MM.1S (cell line): ENCODE data around the gene SMPD3.

Experiments
- DNase-seq: peaks from one replicate; pipeline ENCODE4 v3.0.0-alpha.2; 2015
- H2AFZ ChIP-seq: fragments of 300-600 bp; sonication (generic); 2 replicates; pipeline ENCODE4 v1.6.0; 2016; ENCODE audit warnings: antibody characterized with exemption, low read length
- H3F3A ChIP-seq: fragments of 300-600 bp; sonication (generic); 2 replicates; pipeline ENCODE4 v1.6.1; 2016; ENCODE audit warnings: mild to moderate bottlenecking, antibody characterized with exemption, low read length, moderate library complexity, mixed read lengths; ENCODE audit not compliant: insufficient read depth
- H3K27ac ChIP-seq: fragments of 300-600 bp; sonication (generic); 2 replicates; pipeline ENCODE4 v1.5.1; 2016; ENCODE audit warnings: mild to moderate bottlenecking, low read length
- H3K27me3 ChIP-seq: fragments of 300-600 bp; sonication (generic); replicated peaks from 2 replicates; pipeline ENCODE4 v1.6.0; 2016; ENCODE audit warnings: low read length; ENCODE audit not compliant: insufficient read depth
- H3K36me3 ChIP-seq: fragments of 300-600 bp; sonication (generic); replicated peaks from 2 replicates; pipeline ENCODE4 v1.6.1; 2016; ENCODE audit warnings: mild to moderate bottlenecking, low read length, mixed read lengths; ENCODE audit not compliant: insufficient read depth
- H3K4me1 ChIP-seq: fragments of 300-600 bp; sonication (generic); 2 replicates; pipeline ENCODE4 v1.6.1; 2016; ENCODE audit warnings: low read length, mixed read lengths
- H3K4me2 ChIP-seq: fragments of 300-600 bp; sonication (generic); 2 replicates; pipeline ENCODE4 v1.6.0; 2016; ENCODE audit warnings: low read depth, low read length
- H3K4me3 ChIP-seq: fragments of 300-600 bp; sonication (generic); 2 replicates; pipeline ENCODE4 v1.5.1; 2016; ENCODE audit warnings: low read length, mixed read lengths
- H3K79me2 ChIP-seq: fragments of 300-600 bp; sonication (generic); 2 replicates; pipeline ENCODE4 v1.6.1; 2016; ENCODE audit warnings: mixed run types, low read length, mixed read lengths
- H3K9ac ChIP-seq: fragments of 300-600 bp; sonication (generic); 2 replicates; pipeline ENCODE4 v1.6.1; 2016; ENCODE audit warnings: low read length, mixed read lengths
- H3K9me2 ChIP-seq: fragments of 300-600 bp; sonication (generic); replicated peaks from 2 replicates; pipeline ENCODE4 v1.6.1; 2016; ENCODE audit warnings: mild to moderate bottlenecking, low read length, mixed read lengths; ENCODE audit not compliant: insufficient read depth
- H3K9me3 ChIP-seq: fragments of 300-600 bp; sonication (generic); replicated peaks from 2 replicates; pipeline ENCODE4 v1.6.1; 2016; ENCODE audit warnings: mild to moderate bottlenecking, low read length, mixed read lengths; ENCODE audit not compliant: insufficient read depth
- H4K20me1 ChIP-seq: fragments of 300-600 bp; sonication (generic); 2 replicates; pipeline ENCODE4 v1.6.1; 2016; ENCODE audit warnings: mild to moderate bottlenecking, low read length, moderate library complexity, mixed read lengths; ENCODE audit not compliant: insufficient read depth
- EZH2 ChIP-seq: fragments of 300-600 bp; sonication (generic); optimal IDR thresholded peaks from 2 replicates; pipeline ENCODE3; 2017; ENCODE audit warnings: low read depth, mild to moderate bottlenecking, antibody characterized with exemption, low read length, mixed read lengths
- EZH2phosphoT487 ChIP-seq: fragments of 300-600 bp; sonication (generic); IDR thresholded peaks from 2 replicates; pipeline ENCODE4 v1.6.1; 2018; ENCODE audit warnings: antibody characterized with exemption, low read length
- TF ChIP-seq, protein P1 (sequence below): fragments of 300-600 bp; sonication (generic); IDR thresholded peaks from 2 replicates; pipeline ENCODE4 v1.5.1; 2016; ENCODE audit warnings: antibody characterized with exemption, low read length, mixed read lengths

The SMPD3 gene

GRCh38 chr16:68478526-68479250, 30.4 kb upstream of the SMPD3 start:
- Histone ChIP-seq H3K4me2 (no peak overlapping the region), H3K4me3 (no peak overlapping the region), H3K79me2 (no peaks in the 10 kb centered on the region), H3F3A (no peaks in the 10 kb centered on the region), H3K27ac (peak overlapping the region; percentile 19; the same call in 1 of the 2 replicates), H2AFZ (no peak overlapping the region), H3K9me3 (no peaks in the 10 kb centered on the region), H3K9ac (no peak overlapping the region), H4K20me1 (no peaks in the 10 kb centered on the region), H3K4me1 (peaks cover 18% of the 10 kb centered on the region), H3K36me3 (no peaks in the 10 kb centered on the region), H3K27me3 (no peaks in the 10 kb centered on the region), H3K9me2 (no peaks in the 10 kb centered on the region)
- no peak for DNase-seq
- TF ChIP-seq, protein P1, sequence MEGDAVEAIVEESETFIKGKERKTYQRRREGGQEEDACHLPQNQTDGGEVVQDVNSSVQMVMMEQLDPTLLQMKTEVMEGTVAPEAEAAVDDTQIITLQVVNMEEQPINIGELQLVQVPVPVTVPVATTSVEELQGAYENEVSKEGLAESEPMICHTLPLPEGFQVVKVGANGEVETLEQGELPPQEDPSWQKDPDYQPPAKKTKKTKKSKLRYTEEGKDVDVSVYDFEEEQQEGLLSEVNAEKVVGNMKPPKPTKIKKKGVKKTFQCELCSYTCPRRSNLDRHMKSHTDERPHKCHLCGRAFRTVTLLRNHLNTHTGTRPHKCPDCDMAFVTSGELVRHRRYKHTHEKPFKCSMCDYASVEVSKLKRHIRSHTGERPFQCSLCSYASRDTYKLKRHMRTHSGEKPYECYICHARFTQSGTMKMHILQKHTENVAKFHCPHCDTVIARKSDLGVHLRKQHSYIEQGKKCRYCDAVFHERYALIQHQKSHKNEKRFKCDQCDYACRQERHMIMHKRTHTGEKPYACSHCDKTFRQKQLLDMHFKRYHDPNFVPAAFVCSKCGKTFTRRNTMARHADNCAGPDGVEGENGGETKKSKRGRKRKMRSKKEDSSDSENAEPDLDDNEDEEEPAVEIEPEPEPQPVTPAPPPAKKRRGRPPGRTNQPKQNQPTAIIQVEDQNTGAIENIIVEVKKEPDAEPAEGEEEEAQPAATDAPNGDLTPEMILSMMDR: no peak
- TF ChIP-seq EZH2phosphoT487: no peak
- no peak for TF ChIP-seq EZH2

DNA sequence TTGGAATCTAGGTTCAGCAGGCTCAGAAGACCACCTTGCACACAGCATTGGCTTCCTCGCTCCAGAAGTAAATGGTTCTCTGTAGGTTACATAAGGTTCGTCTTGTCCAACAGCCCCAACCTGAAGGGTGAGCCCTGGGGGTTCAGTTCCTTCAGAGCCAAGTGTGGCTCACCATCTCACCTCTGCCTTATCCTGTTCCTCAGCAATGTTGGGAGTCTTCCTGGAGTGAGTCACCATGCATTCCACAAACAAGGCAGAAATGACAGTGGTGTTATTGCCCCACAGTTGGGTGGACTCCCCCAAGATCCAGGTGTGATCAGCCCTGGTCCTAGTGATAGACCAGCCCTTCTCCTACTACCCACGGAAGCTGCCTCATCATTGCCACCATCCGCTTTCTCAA, 26.8 kb upstream of the SMPD3 start:
- H3K79me2 ChIP-seq: no peaks in the 10 kb centered on the region
- DNase-seq: no peak
- H3K9me2 ChIP-seq: no peaks in the 10 kb centered on the region
- no peaks in the 10 kb centered on the region for H3K27me3 ChIP-seq
- no peak overlapping the region for H2AFZ ChIP-seq
- TF ChIP-seq EZH2 (no peak), EZH2phosphoT487 (no peak)
- TF ChIP-seq, protein P1: no peak
- peaks cover 13% of the 10 kb centered on the region for H3F3A ChIP-seq
- no peak overlapping the region for H3K9ac ChIP-seq
- no peak overlapping the region for H3K27ac ChIP-seq
- peaks cover 41% of the 10 kb centered on the region for H3K4me1 ChIP-seq
- no peaks in the 10 kb centered on the region for H4K20me1 ChIP-seq
- H3K9me3 ChIP-seq: no peaks in the 10 kb centered on the region
- H3K4me2 ChIP-seq: no peak overlapping the region
- H3K36me3 ChIP-seq: no peaks in the 10 kb centered on the region
- no peak overlapping the region for H3K4me3 ChIP-seq

- TF ChIP-seq, protein P1: no peak
- no peak for TF ChIP-seq EZH2
- TF ChIP-seq EZH2phosphoT487: no peak
- no peaks in the 10 kb centered on the region for H3K9me2 ChIP-seq
- no peak overlapping the region for H3K9ac ChIP-seq
- H4K20me1 ChIP-seq: no peaks in the 10 kb centered on the region
- H3K27me3 ChIP-seq: no peaks in the 10 kb centered on the region
- H3K79me2 ChIP-seq: no peaks in the 10 kb centered on the region
- no peaks in the 10 kb centered on the region for H3K36me3 ChIP-seq
- H3K27ac ChIP-seq: no peak overlapping the region
- no peak for DNase-seq
- peaks cover 27% of the 10 kb centered on the region for H3F3A ChIP-seq
- no peak overlapping the region for H2AFZ ChIP-seq
- no peak overlapping the region for H3K4me2 ChIP-seq
- no peak overlapping the region for H3K4me3 ChIP-seq
- peaks cover 44% of the 10 kb centered on the region for H3K4me1 ChIP-seq
- H3K9me3 ChIP-seq: no peaks in the 10 kb centered on the region
Observed at GRCh38 chr16:68473358-68474070, 25.2 kb upstream of the SMPD3 start.
